Measurements from ENCODE around the gene ANTXR2. TPM values are rescaled to one million over a fixed set of nuclear protein-coding genes. Genes with fewer than 3 reads are reported as not detected.

Gene ANTXR2
- total RNA-seq, 1 donor from 2014 or later: 16.8 TPM

DNA sequence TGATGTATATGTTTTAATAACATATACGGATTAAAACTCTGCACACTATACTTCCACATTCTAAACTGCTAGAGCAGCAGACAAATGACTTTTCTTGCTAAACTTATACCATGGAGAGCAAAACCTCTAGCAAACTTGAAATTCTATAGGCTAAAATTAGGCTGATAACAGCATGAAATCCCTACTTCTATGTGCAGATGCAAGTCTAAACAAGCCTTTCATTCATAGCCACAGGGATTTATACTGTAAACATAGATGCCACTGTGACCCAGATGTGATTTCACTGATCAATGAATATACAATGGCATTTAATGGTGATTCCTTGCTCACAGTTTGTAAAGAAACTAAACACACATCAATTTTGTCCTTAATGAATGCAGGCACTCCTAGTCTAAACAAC is 151.0 kb downstream of the ANTXR2 start:
- Histone ChIP-seq H3K27me3 (no peaks in the 10 kb centered on the region), H3K9me3 (no peaks in the 10 kb centered on the region), H3K36me3 (no peaks in the 10 kb centered on the region), H3K4me1 (no peaks in the 10 kb centered on the region), H3K27ac (no peak overlapping the region), H3K4me3 (no peak overlapping the region)
- no peak for TF ChIP-seq CTCF (IDR thresholded peaks at IDR 0.05)
- DNase-seq (ENCODE audit: low spot score in 2 of 2): no peak
- intact Hi-C loops (cut with DNase I): no loop called here

GRCh38 chr4:79920163-79920853 is 152.7 kb downstream of the ANTXR2 start:
- Histone ChIP-seq H3K4me3 (no peak overlapping the region), H3K9me3 (no peaks in the 10 kb centered on the region), H3K4me1 (no peaks in the 10 kb centered on the region), H3K27me3 (no peaks in the 10 kb centered on the region), H3K27ac (no peak overlapping the region), H3K36me3 (no peaks in the 10 kb centered on the region)
- DNase-seq (ENCODE audit: low spot score in 2 of 2): no peak
- intact Hi-C loops (cut with DNase I): no loop called here
- TF ChIP-seq CTCF (IDR thresholded peaks at IDR 0.05): no peak

DNA sequence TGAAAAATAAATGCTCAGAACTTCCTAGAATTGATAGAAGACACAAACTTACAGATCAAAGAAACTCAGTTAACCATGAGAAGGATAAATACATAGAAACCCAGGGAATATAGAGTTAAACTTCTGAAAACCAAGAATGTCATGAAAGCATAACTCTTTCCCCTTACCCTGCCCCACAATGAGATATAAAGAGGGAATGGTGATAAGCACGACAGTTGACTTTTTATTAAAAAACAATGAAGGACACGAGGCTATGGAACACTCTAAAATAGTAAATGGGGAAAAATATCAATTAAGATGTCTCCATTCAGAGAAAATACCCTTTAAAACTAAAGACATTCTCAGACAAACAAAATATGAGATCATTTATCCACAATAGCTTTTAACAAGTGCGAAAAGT is 154.7 kb downstream of the ANTXR2 start:
- TF ChIP-seq CTCF (IDR thresholded peaks at IDR 0.05): no peak
- DNase-seq (ENCODE audit: low spot score in 2 of 2): no peak
- Histone ChIP-seq H3K36me3 (no peaks in the 10 kb centered on the region), H3K27ac (no peak overlapping the region), H3K27me3 (no peaks in the 10 kb centered on the region), H3K4me3 (no peak overlapping the region), H3K9me3 (no peaks in the 10 kb centered on the region), H3K4me1 (no peaks in the 10 kb centered on the region)
- intact Hi-C loops (cut with DNase I): no loop called here

GRCh38 chr4:79917246-79917645 is 155.8 kb downstream of the ANTXR2 start:
- no peaks in the 10 kb centered on the region for H3K9me3 ChIP-seq
- no peak overlapping the region for H3K27ac ChIP-seq
- H3K4me3 ChIP-seq: no peak overlapping the region
- intact Hi-C loops (cut with DNase I): no loop called here
- no peak for TF ChIP-seq CTCF (IDR thresholded peaks at IDR 0.05)
- DNase-seq (ENCODE audit: low spot score in 2 of 2): no peak
- no peaks in the 10 kb centered on the region for H3K4me1 ChIP-seq
- no peaks in the 10 kb centered on the region for H3K36me3 ChIP-seq
- no peaks in the 10 kb centered on the region for H3K27me3 ChIP-seq

DNA sequence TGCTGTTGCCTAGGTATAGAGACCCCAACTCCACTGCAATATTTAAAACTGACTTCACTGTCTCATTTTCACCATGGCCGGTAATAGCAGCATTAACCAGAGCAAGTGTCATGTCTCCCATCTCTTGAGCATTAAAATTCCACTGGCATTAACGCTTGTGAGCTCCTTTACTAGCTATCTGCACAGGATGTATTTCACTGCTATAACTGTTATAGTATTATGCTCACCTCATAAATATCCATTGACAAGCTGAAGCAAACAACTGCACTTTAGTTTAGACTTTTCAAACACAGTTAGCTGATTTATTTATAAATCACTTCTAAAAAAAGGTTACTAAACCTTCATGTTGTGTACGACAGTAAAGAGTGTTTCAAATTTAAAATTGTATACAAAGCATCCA is 157.8 kb downstream of the ANTXR2 start:
- intact Hi-C loops (cut with DNase I): no loop called here

More for the DNA sequence above, 157.8 kb downstream of the ANTXR2 start:
- DNase-seq (ENCODE audit: low spot score in 2 of 2): no peak
- no peak overlapping the region for H3K4me3 ChIP-seq
- no peak overlapping the region for H3K27ac ChIP-seq
- H3K27me3 ChIP-seq: no peaks in the 10 kb centered on the region
- TF ChIP-seq CTCF (IDR thresholded peaks at IDR 0.05): no peak
- no peaks in the 10 kb centered on the region for H3K4me1 ChIP-seq
- H3K36me3 ChIP-seq: no peaks in the 10 kb centered on the region
- no peaks in the 10 kb centered on the region for H3K9me3 ChIP-seq

Data from ascending aorta (tissue), 2 donors.